ENCODE measurements around the gene SIRT4.
"Not testable (repeated sequence)": the region's sequence is repeated elsewhere in the genome, so short reads cannot be mapped to it uniquely, and the experiment has no call there.

SIRT4 gene

GRCh38 chr12:120278137-120279069 is 23.7 kb upstream of the SIRT4 start:
- no peak for FAIRE-seq

GRCh38 chr12:120283318-120283717 is 18.8 kb upstream of the SIRT4 start:
- no peak for FAIRE-seq

GRCh38 chr12:120284381-120284780 is 17.7 kb upstream of the SIRT4 start:
- FAIRE-seq: no peak

- no peak for FAIRE-seq
Measured at GRCh38 chr12:120286768-120287490, 15.2 kb upstream of the SIRT4 start.

GRCh38 chr12:120287491-120287890 is 14.6 kb upstream of the SIRT4 start:
- no peak for FAIRE-seq

GRCh38 chr12:120290609-120291305 is 11.4 kb upstream of the SIRT4 start:
- FAIRE-seq: no peak

- FAIRE-seq: no peak
Measured at GRCh38 chr12:120292411-120292660, 9.8 kb upstream of the SIRT4 start.

GRCh38 chr12:120292661-120293531 is 9.2 kb upstream of the SIRT4 start, which contains the start of gene RNU4-1:
Gene RNU4-1 (minus strand): TSS chr12:120293237.
- peak; percentile 96 for FAIRE-seq

GRCh38 chr12:120314220-120314619 is 12.1 kb downstream of the SIRT4 start:
- FAIRE-seq: no peak

GRCh38 chr12:120316798-120317223 is 14.7 kb downstream of the SIRT4 start:
- FAIRE-seq: no peak

- peak; percentile 99 for FAIRE-seq
Measured at GRCh38 chr12:120317224-120318105, 15.3 kb downstream of the SIRT4 start.

GRCh38 chr12:120321382-120322202 is 19.5 kb downstream of the SIRT4 start:
- FAIRE-seq: no peak

GRCh38 chr12:120323772-120324171 is 21.7 kb downstream of the SIRT4 start:
- FAIRE-seq: no peak

- no peak for FAIRE-seq
Measured at GRCh38 chr12:120324841-120325417, 22.8 kb downstream of the SIRT4 start.

- FAIRE-seq: no peak
Measured at GRCh38 chr12:120327593-120327992, 25.5 kb downstream of the SIRT4 start, which contains the start of gene PLA2G1B. Gene PLA2G1B (minus strand): TSS chr12:120327779. CDS start chr12:120327753, 26 bp downstream.

- no peak for FAIRE-seq
Measured at GRCh38 chr12:120328228-120328627, 26.1 kb downstream of the SIRT4 start.

GRCh38 chr12:120331390-120331789 is 29.3 kb downstream of the SIRT4 start:
- no peak for FAIRE-seq

- FAIRE-seq: no peak
Measured at GRCh38 chr12:120332041-120332440, 29.9 kb downstream of the SIRT4 start.

GRCh38 chr12:120332523-120332922 is 30.4 kb downstream of the SIRT4 start:
- no peak for FAIRE-seq

GRCh38 chr12:120335447-120335846 is 33.3 kb downstream of the SIRT4 start:
- FAIRE-seq: not testable (repeated sequence)
